Erythroblast (primary cell): ENCODE results near the gene RHOG.
A peak's percentile ranks its signal among the peaks of the same experiment; 100 is the strongest.
"Not testable (repeated sequence)": the region's sequence is repeated elsewhere in the genome, so short reads cannot be mapped to it uniquely, and the experiment has no call there.

ENCODE experiments used
- DNase-seq, 2 experiments: peaks; one replicate each; lab custom pipeline; 2025; lab: John Stamatoyannopoulos, UW
- GATA1 ChIP-seq: IDR thresholded peaks from 2 replicates; pipeline ENCODE4 v1.6.1; 2011; ENCODE audit warnings: low read depth, mild to moderate bottlenecking, control low read depth, low read length, moderate library complexity
- POLR2A ChIP-seq: IDR thresholded peaks from 2 replicates; pipeline ENCODE4 v1.6.1; 2011; ENCODE audit warnings: mild to moderate bottlenecking, low read length

RHOG gene

DNA sequence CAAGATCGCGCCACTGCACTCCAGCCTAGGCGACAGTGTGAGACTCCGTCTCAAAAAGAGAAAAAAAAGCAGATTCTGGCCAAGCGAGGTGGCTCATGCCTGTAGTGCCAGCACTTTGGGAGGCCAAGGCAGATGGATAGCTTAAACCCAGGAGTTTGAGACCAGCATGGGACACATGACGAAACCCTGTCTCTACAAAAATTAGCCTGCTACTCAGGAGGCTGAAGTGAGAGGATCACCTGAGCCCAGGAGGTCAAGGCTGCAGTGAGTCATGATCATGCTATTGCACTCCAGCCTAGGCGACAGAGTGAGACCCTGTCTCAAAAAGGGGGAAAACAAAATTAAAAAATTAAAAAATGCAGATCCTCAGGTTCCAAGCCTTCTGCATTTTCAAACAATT is 18.4 kb downstream of the RHOG start:
- TF ChIP-seq POLR2A (no peak), GATA1 (no peak)
- no peak for DNase-seq

DNA sequence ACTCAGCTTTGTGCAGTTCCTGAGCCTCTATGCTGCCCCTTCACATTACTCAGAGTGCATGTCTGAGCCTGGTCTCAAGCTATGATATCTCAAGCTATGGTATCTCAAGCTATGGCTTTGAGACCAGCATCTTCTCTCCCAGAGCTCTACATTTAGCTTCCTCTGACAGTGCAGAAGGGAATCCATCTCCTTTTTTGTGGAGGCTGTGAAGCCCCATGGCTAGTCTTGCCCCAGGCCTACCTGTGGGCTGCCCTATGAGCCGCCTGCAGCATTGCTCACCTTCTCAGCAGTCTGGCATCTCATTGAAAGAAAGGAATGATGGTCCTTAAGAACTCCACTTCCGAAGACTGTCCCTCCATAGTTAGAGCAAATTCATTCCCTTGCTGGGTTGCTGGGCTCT is 19.8 kb downstream of the RHOG start:
- TF ChIP-seq GATA1 (no peak), POLR2A (no peak)
- DNase-seq, result no peak

DNA sequence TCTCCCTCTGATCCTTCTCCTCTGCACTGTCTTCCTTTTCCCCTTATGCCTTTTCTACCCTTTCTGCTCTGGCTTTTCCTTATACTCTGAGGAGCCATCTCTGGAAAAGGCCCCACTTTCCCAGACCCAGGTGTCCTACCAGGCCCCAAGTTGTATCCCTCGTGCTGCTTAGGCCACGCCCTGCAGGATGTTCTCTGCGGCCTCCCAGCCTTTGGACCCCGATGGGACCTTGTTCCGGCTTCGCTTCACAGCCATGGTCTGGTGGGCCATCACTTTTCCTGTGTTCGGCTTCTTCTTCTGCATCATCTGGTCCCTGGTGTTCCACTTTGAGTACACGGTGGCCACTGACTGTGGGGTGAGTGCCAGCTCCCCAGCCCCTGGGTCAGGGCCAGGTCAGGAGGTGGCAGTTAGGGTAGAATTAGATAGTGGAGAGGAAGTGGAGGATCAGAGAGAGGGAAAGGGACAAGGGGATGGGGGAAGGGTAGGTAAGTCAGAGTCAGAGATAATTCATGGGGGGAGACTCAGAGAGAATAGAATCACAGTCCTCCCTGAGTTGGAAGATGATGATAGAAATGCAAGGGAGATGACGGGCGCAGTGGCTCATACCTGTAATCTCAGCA is 23.5 kb downstream of the RHOG start:
- TF ChIP-seq POLR2A (no peak), GATA1 (no peak)

DNA sequence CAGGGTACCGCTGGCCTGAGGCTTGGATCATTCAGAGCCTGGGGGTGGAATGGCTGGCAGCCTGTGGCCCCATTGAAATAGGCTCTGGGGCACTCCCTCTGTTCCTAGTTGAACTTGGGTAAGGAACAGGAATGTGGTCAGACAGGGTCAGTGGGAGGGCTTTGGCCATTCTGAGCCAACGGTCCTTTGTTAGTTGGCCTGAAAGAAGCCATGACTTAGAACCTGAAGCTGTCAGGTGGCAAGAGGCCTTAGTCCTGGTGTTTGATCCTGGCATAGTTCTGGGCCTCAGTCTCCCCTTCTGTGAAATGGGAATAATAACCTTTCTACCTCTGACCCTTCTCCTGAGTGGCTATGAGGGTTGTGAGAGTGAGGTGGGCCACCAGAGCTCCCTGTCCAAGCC is 24.1 kb downstream of the RHOG start:
- no peak for DNase-seq
- TF ChIP-seq POLR2A (no peak), GATA1 (no peak)

More for the DNA sequence above, 23.5 kb downstream of the RHOG start:
- no peak for DNase-seq

DNA sequence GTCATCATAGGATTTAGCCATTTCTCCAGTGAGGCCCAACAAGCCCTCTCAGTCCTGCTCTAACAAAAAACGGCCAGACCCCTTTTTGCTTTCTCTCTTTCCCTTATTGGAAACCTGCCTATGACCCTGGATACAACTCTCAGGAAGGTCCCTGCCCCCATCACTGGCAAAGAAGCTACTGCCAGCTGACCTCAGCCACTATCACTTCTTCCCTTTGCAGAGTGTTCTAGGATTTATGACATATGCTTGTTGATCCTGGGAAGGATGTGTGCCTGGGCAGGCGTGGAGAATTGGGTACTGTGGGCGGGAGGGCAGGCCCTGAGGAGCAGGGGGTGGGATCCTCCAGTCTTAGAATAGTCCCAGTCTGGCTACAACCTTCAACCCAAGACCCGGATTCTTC is 24.9 kb downstream of the RHOG start:
- TF ChIP-seq GATA1 (no peak), POLR2A (no peak)
- DNase-seq, result no peak

DNA sequence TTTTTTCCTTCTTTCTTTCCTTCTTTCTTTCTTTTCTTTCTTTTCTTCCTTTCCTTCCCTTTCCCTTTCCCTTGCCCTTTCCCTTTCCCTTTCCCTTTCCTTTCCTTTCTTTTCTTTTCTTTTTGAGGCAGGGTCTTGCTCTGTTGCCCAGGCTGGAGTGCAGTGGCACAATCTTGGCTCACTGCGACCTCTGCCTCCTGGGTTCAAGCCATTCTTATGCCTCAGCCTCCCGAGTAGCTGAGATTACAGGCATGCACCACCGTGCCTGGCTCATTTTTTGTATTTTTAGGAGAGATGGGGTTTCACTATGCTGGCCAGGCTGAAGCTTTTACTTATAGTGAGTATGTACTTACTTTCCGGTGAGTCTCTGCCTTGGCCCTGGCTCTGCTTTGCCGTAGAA is 25.9 kb downstream of the RHOG start:
- not testable (repeated sequence) for DNase-seq

DNA sequence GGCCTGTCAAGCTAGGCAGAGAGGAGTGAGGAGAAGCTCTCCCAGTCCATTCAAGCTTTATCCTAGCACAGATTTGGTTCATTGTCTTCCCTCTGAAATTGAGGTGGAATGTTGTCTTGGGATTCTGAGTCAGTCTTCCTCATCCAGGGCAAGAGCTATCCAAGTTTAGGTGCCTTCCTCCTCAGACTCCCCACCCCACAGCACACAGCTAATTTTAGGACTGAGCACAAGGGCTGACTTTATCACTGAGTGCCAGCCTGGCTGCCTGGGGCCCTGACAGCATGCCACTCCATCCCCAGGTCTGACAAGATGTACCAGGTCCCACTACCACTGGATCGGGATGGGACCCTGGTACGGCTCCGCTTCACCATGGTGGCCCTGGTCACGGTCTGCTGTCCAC is 29.8 kb downstream of the RHOG start:
- DNase-seq, result no peak
- TF ChIP-seq GATA1 (no peak), POLR2A (no peak)

DNA sequence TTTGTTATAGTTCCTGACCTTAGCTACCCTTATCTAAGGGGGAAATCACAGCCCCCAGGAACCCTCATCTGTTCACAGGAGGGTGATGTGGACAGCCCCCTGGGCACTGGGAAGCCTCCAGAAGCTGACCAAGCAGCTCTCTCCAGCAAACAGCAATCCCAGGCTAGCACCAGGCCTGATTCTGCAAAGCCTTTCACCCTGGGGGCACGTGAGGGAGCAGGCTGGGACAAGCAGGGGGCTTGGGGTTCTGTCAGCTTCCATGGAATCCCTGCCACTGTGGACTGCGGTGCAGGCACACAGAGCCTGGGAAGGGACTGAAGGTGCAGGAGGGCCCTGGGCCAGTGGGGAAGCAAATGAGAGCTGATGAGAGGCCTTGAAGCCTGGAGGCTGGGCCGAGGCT is 30.3 kb downstream of the RHOG start:
- no peak for DNase-seq
- TF ChIP-seq GATA1 (no peak), POLR2A (no peak)

DNA sequence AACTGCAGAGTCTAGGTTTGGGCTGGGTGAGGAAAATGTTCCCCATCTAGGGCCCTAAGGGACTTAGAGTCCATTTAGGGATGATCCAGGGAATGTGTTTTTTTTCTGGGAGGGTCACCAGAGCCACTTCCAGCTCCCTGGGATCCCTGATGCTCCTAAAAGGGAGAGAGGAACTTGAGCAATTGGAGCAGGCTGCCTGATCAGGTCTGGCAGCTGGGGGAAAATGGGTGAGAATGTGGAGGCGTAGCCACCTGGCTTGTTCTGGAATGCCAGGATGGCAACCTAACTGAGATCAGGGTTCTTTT is 31.2 kb downstream of the RHOG start:
- DNase-seq, result no peak

DNA sequence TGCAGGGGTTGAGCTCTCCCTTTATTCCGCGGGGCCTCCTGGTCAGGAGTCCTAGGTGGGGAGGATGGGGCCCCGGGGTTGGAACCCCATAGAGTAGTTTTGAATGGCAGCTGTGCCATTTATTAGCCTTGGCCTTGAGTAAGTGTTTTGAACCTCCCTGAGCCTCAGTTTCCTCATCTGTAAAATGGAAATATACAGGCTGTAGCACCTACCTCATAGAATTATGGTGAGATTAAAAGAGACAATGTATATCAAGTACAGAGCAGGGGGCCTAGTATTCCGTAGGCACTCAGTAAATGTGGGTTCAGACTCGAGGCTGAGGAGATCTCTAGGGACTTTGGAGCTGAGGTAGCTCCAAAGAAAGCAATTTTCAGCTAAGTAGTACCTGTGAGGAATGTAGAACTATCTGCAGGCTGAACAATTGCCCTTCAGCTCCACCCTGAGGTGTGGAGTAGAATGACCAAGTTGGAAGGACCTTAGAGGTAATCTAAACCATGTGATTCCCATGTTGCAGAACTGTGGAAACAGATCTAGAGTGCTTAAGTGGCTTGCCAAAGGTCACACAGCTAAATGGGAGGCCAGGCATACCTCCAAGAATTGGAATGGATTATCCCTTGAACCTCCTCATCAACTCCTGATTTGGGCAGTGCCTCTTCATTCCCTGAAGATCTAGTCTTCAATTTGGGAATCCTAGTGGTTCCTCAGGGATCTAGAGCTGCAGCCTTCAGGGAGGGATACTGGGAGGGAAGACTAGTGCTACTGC is 31.7 kb downstream of the RHOG start:
- TF ChIP-seq GATA1 (no peak), POLR2A (no peak)
- DNase-seq, result peak; percentile 53 to 66

More for the DNA sequence above, 31.2 kb downstream of the RHOG start:
- no peak for TF ChIP-seq GATA1
- TF ChIP-seq POLR2A, result no peak

DNA sequence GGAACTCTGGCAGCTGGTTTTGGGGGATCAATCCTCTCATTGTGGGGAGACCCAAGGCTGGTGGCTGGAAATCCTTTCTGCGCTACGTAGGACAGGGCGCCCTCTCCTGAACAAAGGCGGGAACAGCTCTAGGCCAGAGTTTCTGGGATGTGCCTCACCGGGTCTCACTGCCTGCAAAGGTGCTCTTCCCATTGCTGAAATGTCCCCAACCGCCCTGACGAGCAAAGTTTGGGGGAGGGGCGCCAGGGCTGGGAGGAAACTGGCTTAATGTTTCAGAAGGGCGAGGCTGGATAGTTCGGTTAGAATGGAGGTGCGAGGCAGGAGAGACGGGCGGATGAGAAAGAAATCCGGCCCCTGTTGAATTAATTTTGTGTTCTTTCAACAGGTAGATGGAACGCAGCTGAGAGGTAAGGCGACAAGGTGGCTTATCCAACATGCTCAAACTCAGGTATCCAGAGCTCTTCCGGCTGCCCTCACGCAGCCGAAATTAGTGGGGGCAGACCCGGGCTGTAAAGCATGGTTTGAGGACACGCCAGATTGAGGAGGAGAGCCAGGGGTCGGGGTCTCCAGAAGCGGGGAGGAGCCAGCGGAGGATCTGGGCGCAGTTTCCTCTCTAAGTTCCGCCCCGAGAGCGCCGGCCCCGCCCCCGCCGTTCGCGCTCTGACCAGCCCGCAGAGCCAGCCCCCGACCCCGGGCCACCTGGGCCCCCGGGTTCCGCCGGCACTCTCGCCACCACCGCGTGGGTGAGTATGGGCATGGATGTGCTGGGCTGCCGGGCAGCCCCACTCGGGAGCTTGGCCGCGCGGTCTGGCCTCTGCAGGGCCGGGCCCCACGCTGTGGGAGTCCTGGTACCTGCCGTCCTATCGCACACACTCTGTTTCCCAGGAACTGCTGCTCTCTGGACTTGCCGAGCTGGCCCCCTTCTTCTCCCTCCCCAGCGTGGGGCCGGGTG is 32.6 kb downstream of the RHOG start, which contains the start of gene PGAP2:
TSS of gene PGAP2 (plus strand) at position 652 of the 952 bp plus-strand sequence. CDS start 2,700 bp downstream, outside the sequence.
- TF ChIP-seq POLR2A (no peak), GATA1 (no peak)
- peak; percentile 62 to 73 for DNase-seq

DNA sequence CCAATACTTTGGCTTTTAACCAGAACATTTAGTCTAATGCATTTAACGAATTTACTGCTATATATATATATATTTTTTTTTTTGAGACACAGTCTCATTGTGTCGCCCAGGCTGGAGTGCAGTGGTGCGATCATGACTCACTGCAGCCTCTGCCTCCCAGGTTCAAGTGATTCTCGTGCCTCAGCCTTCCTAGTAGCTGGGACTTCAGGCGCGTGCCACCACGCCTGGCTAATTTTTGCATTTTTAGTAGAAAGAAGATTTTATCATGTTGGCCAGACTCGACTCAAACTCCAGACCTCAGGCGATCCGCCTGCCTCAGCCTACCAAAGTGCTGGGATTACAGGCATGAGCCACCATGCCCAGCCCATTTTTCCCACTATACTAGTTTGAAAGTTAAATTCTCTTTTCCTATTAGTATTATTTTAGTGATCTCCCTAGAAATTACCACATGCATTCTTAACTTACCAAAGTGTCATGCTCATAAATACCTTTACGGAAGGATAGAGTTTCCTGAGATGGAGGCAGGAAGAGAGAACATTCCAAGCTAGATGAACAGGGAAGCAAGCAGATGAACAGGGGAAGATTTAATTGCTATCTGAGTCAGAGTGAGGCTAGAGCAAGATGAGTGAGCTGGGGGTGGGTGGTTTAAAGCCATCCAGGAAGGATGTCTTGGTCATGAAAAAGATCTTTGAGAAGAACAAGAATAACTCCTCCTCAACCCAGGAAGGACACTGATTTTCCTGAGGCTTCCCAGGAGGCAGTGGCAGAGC is 36.8 kb downstream of the RHOG start:
- no peak for DNase-seq
- TF ChIP-seq POLR2A, result no peak
- no peak for TF ChIP-seq GATA1
